ENCODE data around the gene MYOG.

MYOG gene

GRCh38 chr1:203085528-203086406 lies at the start of gene MYOG:
Gene MYOG (minus strand): TSS chr1:203086012. CDS start chr1:203085961, 51 bp downstream.
- H3K27me3 ChIP-seq (replicated peaks; ENCODE audit: control insufficient read depth, insufficient read depth, low read length): peaks cover 43% of the 10 kb centered on the region
- no peak within 1 kb of the TSS for H3K9ac ChIP-seq (ENCODE audit: low read length)
- no peaks in the 10 kb centered on the region for H3K36me3 ChIP-seq (ENCODE audit: control insufficient read depth, insufficient read depth, low read length, severe bottlenecking)
- no peak for DNase-seq (ENCODE audit: low read depth)
- H3K4me1 ChIP-seq (ENCODE audit: control insufficient read depth, insufficient read depth, low read length): peaks cover 4% of the 10 kb centered on the region
- no peaks in the 10 kb centered on the region for H3K9me3 ChIP-seq (ENCODE audit: control insufficient read depth, low read length)
- H3K4me3 ChIP-seq (ENCODE audit: low read length): no peak within 1 kb of the TSS

- DNase-seq (ENCODE audit: low read depth): peak; percentile 24
- no peak overlapping the region for H3K4me3 ChIP-seq (ENCODE audit: low read length)
These were observed 48.3 kb upstream of the MYOG start for GRCh38 chr1:203133970-203134725.

GRCh38 chr1:203131548-203132200 lies 45.9 kb upstream of the MYOG start:
- H3K9ac ChIP-seq (ENCODE audit: low read length): no peak overlapping the region
- H3K4me3 ChIP-seq (ENCODE audit: low read length): no peak overlapping the region
- no peaks in the 10 kb centered on the region for H3K36me3 ChIP-seq (ENCODE audit: control insufficient read depth, insufficient read depth, low read length, severe bottlenecking)

More at GRCh38 chr1:203133970-203134725, 48.3 kb upstream of the MYOG start:
- Histone ChIP-seq H3K4me1 (ENCODE audit: control insufficient read depth, insufficient read depth, low read length) (peaks cover 35% of the 10 kb centered on the region), H3K36me3 (ENCODE audit: control insufficient read depth, insufficient read depth, low read length, severe bottlenecking) (no peaks in the 10 kb centered on the region), H3K27me3 (replicated peaks; ENCODE audit: control insufficient read depth, insufficient read depth, low read length) (no peaks in the 10 kb centered on the region), H3K9me3 (ENCODE audit: control insufficient read depth, low read length) (no peaks in the 10 kb centered on the region), H3K9ac (ENCODE audit: low read length) (peak overlapping the region; percentile 58)

GRCh38 chr1:203130358-203130985 lies 44.7 kb upstream of the MYOG start:
- DNase-seq (ENCODE audit: low read depth): no peak

More at GRCh38 chr1:203131548-203132200, 45.9 kb upstream of the MYOG start:
- no peak for DNase-seq (ENCODE audit: low read depth)
- peaks cover 50% of the 10 kb centered on the region for H3K4me1 ChIP-seq (ENCODE audit: control insufficient read depth, insufficient read depth, low read length)
- H3K9me3 ChIP-seq (ENCODE audit: control insufficient read depth, low read length): no peaks in the 10 kb centered on the region
- H3K27me3 ChIP-seq (replicated peaks; ENCODE audit: control insufficient read depth, insufficient read depth, low read length): no peaks in the 10 kb centered on the region

GRCh38 chr1:203129501-203130231 lies 43.9 kb upstream of the MYOG start:
- peaks cover 4% of the 10 kb centered on the region for H3K27me3 ChIP-seq (replicated peaks; ENCODE audit: control insufficient read depth, insufficient read depth, low read length)
- H3K4me3 ChIP-seq (ENCODE audit: low read length): no peak overlapping the region
- no peaks in the 10 kb centered on the region for H3K9me3 ChIP-seq (ENCODE audit: control insufficient read depth, low read length)
- DNase-seq (ENCODE audit: low read depth): peak; percentile 15
- peak overlapping the region; percentile 15 for H3K9ac ChIP-seq (ENCODE audit: low read length)
- H3K36me3 ChIP-seq (ENCODE audit: control insufficient read depth, insufficient read depth, low read length, severe bottlenecking): no peaks in the 10 kb centered on the region
- H3K4me1 ChIP-seq (ENCODE audit: control insufficient read depth, insufficient read depth, low read length): peaks cover 50% of the 10 kb centered on the region

More at GRCh38 chr1:203130358-203130985, 44.7 kb upstream of the MYOG start:
- H3K4me1 ChIP-seq (ENCODE audit: control insufficient read depth, insufficient read depth, low read length): peaks cover 50% of the 10 kb centered on the region
- H3K4me3 ChIP-seq (ENCODE audit: low read length): no peak overlapping the region
- peak overlapping the region; percentile 34 for H3K9ac ChIP-seq (ENCODE audit: low read length)
- no peaks in the 10 kb centered on the region for H3K27me3 ChIP-seq (replicated peaks; ENCODE audit: control insufficient read depth, insufficient read depth, low read length)
- H3K36me3 ChIP-seq (ENCODE audit: control insufficient read depth, insufficient read depth, low read length, severe bottlenecking): no peaks in the 10 kb centered on the region
- H3K9me3 ChIP-seq (ENCODE audit: control insufficient read depth, low read length): no peaks in the 10 kb centered on the region

- Histone ChIP-seq H3K9me3 (ENCODE audit: control insufficient read depth, low read length) (no peaks in the 10 kb centered on the region), H3K27me3 (replicated peaks; ENCODE audit: control insufficient read depth, insufficient read depth, low read length) (peaks cover 11% of the 10 kb centered on the region), H3K4me1 (ENCODE audit: control insufficient read depth, insufficient read depth, low read length) (peaks cover 45% of the 10 kb centered on the region), H3K4me3 (ENCODE audit: low read length) (peak overlapping the region; percentile 73), H3K9ac (ENCODE audit: low read length) (peak overlapping the region; percentile 70), H3K36me3 (ENCODE audit: control insufficient read depth, insufficient read depth, low read length, severe bottlenecking) (no peaks in the 10 kb centered on the region)
- DNase-seq (ENCODE audit: low read depth): no peak
These were observed 43.1 kb upstream of the MYOG start for GRCh38 chr1:203128716-203129500.

GRCh38 chr1:203128431-203128715 lies 42.6 kb upstream of the MYOG start:
- Histone ChIP-seq H3K36me3 (ENCODE audit: control insufficient read depth, insufficient read depth, low read length, severe bottlenecking) (no peaks in the 10 kb centered on the region), H3K9me3 (ENCODE audit: control insufficient read depth, low read length) (no peaks in the 10 kb centered on the region), H3K9ac (ENCODE audit: low read length) (peak overlapping the region; percentile 70), H3K4me1 (ENCODE audit: control insufficient read depth, insufficient read depth, low read length) (peaks cover 40% of the 10 kb centered on the region), H3K4me3 (ENCODE audit: low read length) (peak overlapping the region; percentile 73), H3K27me3 (replicated peaks; ENCODE audit: control insufficient read depth, insufficient read depth, low read length) (peaks cover 16% of the 10 kb centered on the region)
- no peak for DNase-seq (ENCODE audit: low read depth)

- peak; percentile 77 for DNase-seq (ENCODE audit: low read depth)
- Histone ChIP-seq H3K4me1 (ENCODE audit: control insufficient read depth, insufficient read depth, low read length) (peaks cover 37% of the 10 kb centered on the region), H3K4me3 (ENCODE audit: low read length) (peak within 1 kb of the TSS; percentile 73), H3K9me3 (ENCODE audit: control insufficient read depth, low read length) (no peaks in the 10 kb centered on the region), H3K27me3 (replicated peaks; ENCODE audit: control insufficient read depth, insufficient read depth, low read length) (peaks cover 21% of the 10 kb centered on the region), H3K9ac (ENCODE audit: low read length) (peak within 1 kb of the TSS; percentile 70), H3K36me3 (ENCODE audit: control insufficient read depth, insufficient read depth, low read length, severe bottlenecking) (no peaks in the 10 kb centered on the region)
These were observed 42.0 kb upstream of the MYOG start, which contains the start of gene ADORA1 for GRCh38 chr1:203127666-203128430. Gene ADORA1 (plus strand): TSS chr1:203127726. CDS start chr1:203128842, 1,116 bp downstream.

GRCh38 chr1:203126866-203127665 lies 41.3 kb upstream of the MYOG start:
- peaks cover 35% of the 10 kb centered on the region for H3K4me1 ChIP-seq (ENCODE audit: control insufficient read depth, insufficient read depth, low read length)
- peak overlapping the region; percentile 73 for H3K4me3 ChIP-seq (ENCODE audit: low read length)
- H3K9me3 ChIP-seq (ENCODE audit: control insufficient read depth, low read length): no peaks in the 10 kb centered on the region
- peaks cover 25% of the 10 kb centered on the region for H3K27me3 ChIP-seq (replicated peaks; ENCODE audit: control insufficient read depth, insufficient read depth, low read length)
- H3K36me3 ChIP-seq (ENCODE audit: control insufficient read depth, insufficient read depth, low read length, severe bottlenecking): no peaks in the 10 kb centered on the region
- DNase-seq (ENCODE audit: low read depth): peak; percentile 35
- no peak overlapping the region for H3K9ac ChIP-seq (ENCODE audit: low read length)
